Panc1 (cell line): ENCODE results near the gene CYP1A2.

Source experiments
- TF ChIP-seq, protein P1 (sequence below): fragments of 450-650 bp; IDR thresholded peaks from 2 replicates; pipeline ENCODE4 v1.5.1; 2017; ENCODE audit warnings: mild to moderate bottlenecking
- TF ChIP-seq, protein P2 (sequence below), 2 experiments: IDR thresholded peaks; 2 replicates each; pipeline ENCODE4 v1.6.1; 2011 to 2012; ENCODE audit warnings: low read depth in 2 of 2, control low read depth in 1 of 2, low read length in 1 of 2, mild to moderate bottlenecking in 1 of 2, moderate library complexity in 1 of 2; ENCODE audit not compliant: insufficient read depth in 1 of 2

DNA sequence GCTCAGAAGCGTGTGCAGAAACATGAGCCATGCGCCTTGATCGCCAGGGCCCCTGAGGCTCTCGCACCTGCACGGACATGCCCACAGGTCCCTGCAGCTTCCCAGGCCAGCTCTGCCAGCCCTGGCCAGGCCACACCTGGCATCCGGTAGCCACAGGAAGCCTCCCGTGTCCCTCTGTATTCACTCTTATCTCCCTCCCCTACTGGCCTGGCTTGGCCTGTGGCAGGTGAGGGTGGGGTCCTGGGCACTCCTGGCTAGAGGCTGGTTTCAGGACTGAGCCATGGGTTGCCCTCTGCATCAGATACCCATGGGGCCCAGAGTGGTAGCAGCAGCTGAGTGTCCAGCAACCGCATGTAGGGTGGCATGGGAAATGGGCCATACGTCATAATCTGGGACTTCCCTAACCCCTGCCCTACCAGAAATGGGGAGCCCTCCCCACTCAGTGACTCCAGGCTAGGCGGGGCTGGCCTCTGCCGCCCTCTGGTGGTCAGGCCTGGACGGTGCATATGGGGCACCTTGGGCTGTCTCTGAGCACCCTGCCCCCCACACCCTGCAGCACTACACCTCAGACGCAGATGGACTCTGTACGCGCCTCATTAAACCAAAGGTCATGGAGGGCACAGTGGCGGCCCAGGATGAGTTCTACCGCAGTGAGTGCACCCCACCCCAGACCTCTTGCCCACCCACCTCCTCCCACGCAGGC is 51.4 kb downstream of the CYP1A2 start:
- TF ChIP-seq, protein P1, sequence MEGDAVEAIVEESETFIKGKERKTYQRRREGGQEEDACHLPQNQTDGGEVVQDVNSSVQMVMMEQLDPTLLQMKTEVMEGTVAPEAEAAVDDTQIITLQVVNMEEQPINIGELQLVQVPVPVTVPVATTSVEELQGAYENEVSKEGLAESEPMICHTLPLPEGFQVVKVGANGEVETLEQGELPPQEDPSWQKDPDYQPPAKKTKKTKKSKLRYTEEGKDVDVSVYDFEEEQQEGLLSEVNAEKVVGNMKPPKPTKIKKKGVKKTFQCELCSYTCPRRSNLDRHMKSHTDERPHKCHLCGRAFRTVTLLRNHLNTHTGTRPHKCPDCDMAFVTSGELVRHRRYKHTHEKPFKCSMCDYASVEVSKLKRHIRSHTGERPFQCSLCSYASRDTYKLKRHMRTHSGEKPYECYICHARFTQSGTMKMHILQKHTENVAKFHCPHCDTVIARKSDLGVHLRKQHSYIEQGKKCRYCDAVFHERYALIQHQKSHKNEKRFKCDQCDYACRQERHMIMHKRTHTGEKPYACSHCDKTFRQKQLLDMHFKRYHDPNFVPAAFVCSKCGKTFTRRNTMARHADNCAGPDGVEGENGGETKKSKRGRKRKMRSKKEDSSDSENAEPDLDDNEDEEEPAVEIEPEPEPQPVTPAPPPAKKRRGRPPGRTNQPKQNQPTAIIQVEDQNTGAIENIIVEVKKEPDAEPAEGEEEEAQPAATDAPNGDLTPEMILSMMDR, result peak; percentile 99
- TF ChIP-seq, protein P2, sequence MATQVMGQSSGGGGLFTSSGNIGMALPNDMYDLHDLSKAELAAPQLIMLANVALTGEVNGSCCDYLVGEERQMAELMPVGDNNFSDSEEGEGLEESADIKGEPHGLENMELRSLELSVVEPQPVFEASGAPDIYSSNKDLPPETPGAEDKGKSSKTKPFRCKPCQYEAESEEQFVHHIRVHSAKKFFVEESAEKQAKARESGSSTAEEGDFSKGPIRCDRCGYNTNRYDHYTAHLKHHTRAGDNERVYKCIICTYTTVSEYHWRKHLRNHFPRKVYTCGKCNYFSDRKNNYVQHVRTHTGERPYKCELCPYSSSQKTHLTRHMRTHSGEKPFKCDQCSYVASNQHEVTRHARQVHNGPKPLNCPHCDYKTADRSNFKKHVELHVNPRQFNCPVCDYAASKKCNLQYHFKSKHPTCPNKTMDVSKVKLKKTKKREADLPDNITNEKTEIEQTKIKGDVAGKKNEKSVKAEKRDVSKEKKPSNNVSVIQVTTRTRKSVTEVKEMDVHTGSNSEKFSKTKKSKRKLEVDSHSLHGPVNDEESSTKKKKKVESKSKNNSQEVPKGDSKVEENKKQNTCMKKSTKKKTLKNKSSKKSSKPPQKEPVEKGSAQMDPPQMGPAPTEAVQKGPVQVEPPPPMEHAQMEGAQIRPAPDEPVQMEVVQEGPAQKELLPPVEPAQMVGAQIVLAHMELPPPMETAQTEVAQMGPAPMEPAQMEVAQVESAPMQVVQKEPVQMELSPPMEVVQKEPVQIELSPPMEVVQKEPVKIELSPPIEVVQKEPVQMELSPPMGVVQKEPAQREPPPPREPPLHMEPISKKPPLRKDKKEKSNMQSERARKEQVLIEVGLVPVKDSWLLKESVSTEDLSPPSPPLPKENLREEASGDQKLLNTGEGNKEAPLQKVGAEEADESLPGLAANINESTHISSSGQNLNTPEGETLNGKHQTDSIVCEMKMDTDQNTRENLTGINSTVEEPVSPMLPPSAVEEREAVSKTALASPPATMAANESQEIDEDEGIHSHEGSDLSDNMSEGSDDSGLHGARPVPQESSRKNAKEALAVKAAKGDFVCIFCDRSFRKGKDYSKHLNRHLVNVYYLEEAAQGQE (IDR thresholded peaks at IDR 0.05; ENCODE audit: insufficient read depth in 1 of 2, low read depth in 2 of 2, low read length in 1 of 2), result no peak
